Umbilical cord (tissue), 2 donors: ENCODE measurements around the gene SLC6A6. TPM values are rescaled to one million over a fixed set of nuclear protein-coding genes. Genes with fewer than 3 reads are reported as not detected.

Source experiments
- DNase-seq: peaks from one replicate; pipeline ENCODE4 v3.0.0-alpha.2; 2015; ENCODE audit warnings: low spot score
- total RNA-seq: library from RNA; depleted of rRNA; stranded (reverse); fragments of >200 nt; gene quantifications from one replicate; pipeline ENCODE4 v1.2.3, GENCODE V29; 2014; ENCODE audit warnings: low replicate concordance; ENCODE audit not compliant: insufficient read depth

Gene SLC6A6
- total RNA-seq, 1 donor from 2014 or later: 19.3 TPM

- DNase-seq: no peak
Observed at GRCh38 chr3:14481646-14482036, 79.2 kb downstream of the SLC6A6 start.

GRCh38 chr3:14482271-14482721 is 79.9 kb downstream of the SLC6A6 start:
- DNase-seq: peak; percentile 86

DNA sequence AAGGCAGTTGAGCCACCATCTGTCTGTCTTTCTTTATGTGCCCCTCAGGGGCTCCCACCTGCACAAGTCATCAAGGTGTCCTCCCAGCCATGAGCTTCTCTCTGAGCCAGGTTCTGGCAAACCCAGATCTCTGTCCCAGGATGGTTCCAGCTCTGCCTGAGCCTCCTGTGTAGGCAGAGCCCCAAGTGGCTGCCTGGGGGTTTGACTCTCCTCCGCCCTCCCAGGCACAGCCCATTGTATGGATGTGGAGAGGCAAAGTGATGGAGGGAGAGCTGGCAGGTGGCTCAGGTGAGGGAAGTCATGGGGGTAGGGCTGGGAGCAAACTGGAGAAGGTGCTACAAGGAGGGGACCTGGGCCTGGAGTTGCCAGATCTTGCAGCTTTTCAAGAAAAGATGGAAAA is 80.9 kb downstream of the SLC6A6 start:
- no peak for DNase-seq

DNA sequence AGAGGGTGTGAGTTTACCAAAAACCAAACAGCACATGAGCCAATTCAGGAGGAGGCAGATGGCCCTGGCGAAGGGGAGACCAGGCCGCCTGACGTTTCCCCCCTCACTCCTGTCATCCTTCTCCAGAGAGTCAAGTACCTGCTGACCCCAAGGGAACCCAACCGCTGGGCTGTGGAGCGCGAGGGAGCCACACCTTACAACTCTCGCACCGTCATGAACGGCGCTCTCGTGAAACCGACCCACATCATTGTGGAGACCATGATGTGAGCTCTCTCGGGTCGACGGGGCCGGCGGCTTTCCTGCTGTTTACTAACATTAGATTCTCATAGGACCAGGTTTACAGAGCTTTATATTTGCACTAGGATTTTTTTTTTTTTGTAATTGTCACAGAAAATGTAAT is 82.3 kb downstream of the SLC6A6 start:
- no peak for DNase-seq

- DNase-seq: no peak
Observed at GRCh38 chr3:14485981-14486380, 83.6 kb downstream of the SLC6A6 start.

DNA sequence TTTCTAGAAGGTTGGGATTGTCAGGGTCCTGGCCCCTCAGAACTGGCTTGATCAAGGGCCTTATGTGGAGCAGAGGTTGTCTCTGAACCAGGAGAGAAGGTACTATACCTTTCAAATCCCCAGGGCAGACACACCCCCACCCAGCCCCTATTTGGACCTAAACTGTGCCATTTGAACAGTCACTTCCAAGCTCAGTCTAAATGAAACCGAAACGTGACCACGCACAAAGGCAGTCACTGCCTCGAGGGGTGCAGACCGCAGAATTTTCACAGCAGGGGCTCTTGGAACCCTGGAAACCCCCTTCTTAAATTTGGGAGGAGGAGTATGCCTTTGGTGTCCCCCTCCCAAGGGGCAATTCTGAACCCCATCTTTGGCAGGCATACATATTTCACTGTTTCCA is 84.1 kb downstream of the SLC6A6 start:
- DNase-seq: no peak

GRCh38 chr3:14487086-14487485 is 84.7 kb downstream of the SLC6A6 start:
- DNase-seq: no peak

- no peak for DNase-seq
Observed at GRCh38 chr3:14487821-14488220, 85.4 kb downstream of the SLC6A6 start.

DNA sequence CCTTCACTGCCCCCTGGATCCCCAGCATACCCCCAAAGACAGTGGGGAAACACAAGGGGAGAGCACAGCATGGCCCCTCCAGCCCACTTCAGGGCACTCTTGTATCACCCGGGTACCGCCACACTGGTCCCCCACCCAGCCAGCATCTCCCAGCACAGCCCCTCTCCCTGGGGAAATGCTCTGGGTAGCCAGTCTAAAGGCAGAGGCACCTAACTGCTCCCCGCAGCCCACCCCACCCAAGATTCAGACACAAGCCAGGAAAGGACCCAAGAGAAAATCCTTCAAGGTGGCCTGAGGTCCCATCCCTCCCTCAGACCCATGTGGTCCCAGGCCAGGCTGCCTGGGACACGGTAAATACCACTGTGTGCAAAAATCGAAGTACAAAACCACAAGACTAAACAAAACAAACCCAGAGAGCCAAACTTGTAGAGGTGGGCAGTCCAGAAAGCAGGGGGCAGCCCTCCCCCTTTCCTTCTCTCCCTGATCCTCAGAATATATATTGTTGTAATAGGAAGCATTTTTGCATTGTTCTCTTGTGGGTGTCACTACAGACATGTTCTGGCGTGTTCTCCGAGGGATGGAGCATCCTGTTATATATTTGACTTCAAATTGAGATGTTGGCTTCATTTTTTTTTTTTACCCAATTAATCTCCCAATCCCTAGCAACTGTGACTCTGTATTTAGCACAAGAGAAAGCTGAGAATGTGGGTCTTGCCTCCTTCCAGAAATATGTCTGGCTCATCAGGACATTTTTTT is 86.1 kb downstream of the SLC6A6 start:
- DNase-seq: no peak

- DNase-seq: no peak
Observed at GRCh38 chr3:14489641-14490040, 87.2 kb downstream of the SLC6A6 start.

- DNase-seq: no peak
Observed at GRCh38 chr3:14490255-14490654, 87.8 kb downstream of the SLC6A6 start.

GRCh38 chr3:14490831-14491230 is 88.4 kb downstream of the SLC6A6 start:
- no peak for DNase-seq

GRCh38 chr3:14491396-14492190 is 89.2 kb downstream of the SLC6A6 start:
- no peak for DNase-seq

DNA sequence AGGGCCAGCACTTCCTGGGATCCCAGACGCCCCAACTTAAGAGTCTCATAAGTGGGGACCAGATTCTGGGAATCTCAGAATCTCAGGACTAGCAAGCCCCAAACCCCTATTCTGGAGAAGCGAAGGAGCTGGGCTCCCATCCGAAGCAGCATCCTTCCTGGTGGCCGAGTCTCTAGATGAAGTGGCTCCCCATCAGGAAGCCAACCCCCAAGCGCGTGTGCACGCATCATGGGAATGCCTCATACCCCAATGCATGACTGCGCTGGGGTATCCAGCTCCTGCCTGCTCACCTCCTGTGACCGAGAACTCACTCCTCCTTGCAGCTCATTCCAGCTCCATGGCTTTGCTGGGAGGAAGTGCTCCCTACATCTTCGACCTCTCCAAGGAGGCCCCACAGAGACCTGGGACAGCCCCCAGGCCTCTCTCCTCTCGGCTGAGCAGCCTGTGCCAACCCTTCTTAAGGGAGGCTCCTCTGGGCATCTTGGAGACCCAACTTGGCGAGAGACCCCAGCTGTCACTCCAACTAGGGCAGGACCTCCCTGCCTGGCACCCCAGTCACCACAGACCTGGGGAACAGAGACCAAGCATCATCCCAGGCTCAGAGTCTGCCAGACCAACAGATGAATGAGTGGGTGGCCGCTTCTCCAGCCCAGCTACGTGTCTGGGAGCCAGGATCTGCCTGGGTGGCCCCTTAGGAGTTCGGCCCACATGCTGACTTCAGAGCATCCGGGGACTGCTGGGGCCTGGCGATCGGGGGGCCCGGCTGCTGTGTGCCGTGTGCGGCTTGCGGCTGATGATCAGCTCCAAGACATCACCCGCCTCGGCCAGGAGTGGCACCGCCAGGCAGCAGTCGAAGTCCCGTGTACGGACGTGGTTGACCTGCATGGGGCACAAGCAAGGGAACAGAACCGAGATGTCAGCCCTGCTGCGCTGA is 90.8 kb downstream of the SLC6A6 start:
- no peak for DNase-seq

GRCh38 chr3:14494279-14494972 is 92.0 kb downstream of the SLC6A6 start:
- DNase-seq: no peak

DNA sequence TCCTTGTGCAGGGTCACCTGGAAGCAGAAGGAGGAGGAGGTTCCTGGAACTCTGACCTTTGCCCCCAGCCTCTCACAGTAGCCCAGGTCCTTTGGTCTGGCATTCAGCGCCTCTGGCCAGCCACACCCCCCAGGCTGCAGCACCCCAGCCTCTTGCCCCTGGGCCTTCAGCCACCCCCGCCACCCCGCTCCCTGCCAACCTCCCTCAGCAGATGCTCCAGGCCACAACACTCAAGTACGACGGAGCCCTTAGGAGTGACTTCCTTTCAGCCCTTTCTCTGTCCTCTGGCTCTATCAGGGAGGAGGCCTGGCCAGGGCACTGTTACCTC is 92.5 kb downstream of the SLC6A6 start:
- DNase-seq: no peak

DNA sequence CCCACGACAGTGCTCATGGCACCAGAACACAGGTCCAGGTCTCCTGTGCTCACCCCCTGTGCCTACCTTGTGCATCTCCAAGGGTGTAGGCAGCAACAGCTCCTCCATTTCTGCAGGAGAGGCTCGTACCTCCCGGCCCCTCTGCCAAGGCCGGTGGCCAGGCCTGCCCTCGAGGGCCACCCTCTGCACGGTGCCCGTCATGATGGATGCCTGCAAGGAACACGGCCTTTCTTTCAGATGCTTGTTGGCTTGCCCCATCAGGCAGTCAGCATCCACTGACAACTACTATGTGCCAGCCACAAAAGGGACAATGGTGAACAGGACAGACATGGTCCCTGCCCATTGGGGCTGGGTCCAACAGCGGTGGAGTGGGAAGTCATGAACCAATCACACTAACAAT is 93.9 kb downstream of the SLC6A6 start:
- no peak for DNase-seq

DNA sequence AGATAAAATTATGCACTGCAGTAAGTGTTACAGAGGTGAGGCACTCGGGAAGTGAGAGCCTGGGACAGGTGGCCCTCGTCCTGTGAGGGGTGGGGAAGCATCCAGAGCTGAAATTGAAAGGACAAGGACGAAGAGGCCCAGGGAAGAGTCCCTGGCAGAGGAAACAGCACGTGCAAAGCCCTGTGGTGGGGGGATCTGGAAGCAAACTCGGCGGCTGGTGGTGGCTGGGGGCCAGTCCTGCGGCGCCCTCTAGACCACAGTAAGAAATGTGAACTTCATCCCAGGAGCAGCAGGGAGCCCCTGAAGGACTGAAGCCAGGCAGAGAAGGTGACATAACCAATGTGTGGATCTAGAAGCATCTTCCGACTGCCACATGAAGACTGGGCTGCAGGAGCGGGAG is 94.9 kb downstream of the SLC6A6 start:
- DNase-seq: no peak

- no peak for DNase-seq
Observed at GRCh38 chr3:14502472-14502871, 100.1 kb downstream of the SLC6A6 start.

DNA sequence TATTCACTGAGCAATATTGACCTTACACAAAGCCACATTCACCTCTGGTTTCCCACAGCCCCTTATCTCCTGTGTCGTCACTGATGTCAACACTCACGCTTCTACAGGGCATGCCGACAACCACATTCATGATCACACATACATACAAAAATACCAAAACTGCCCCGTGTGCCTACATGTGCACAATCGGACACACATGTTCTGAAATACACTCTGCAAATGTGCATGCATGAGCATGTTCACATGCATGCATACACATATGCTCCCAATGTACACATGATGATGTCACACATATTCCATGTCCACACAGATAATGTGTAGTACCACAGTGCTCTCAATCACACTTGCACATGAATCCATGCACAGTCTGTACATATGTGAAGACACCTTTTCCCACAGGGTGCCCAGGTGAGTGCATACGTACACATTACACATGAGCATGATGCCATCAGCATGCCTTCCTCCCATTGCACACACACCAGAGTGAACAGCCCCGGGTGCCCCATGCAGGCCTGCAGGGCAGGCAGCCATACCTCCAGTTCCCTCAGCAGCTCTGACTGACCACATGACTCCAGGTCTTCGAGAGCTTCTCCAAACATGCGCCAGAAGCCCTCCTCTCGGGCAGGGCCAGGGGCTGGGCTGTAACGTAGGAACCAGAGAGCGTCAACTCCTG is 100.8 kb downstream of the SLC6A6 start:
- no peak for DNase-seq

DNA sequence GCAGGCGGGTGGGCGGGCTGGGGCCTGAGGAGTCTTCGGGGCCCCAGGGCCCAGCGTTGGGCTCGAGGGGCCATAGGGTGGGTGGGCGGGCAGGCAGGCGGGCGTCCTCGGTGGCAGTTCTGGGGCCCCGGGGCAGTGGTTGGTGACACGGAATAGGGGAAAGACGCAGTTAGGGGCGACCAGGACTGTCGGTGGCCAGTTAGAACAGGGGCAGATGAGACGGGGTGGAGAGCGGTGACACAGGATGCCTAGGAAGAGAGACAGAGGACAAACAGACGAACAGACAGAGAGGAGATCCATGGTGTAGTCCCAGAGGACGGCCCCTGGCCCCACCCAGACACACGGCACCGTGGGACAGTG is 101.3 kb downstream of the SLC6A6 start:
- no peak for DNase-seq
